Stimulated activated CD8-positive, alpha-beta memory T cell treated with anti-CD3 and anti-CD28 coated beads, Interleukin-12 subunit alpha, Interleukin-12 subunit beta, amount 100 ng/mL, for 4 hours (primary cell): ENCODE results near the gene CHN2.

Experiments
- DNase-seq: peaks from one replicate; pipeline ENCODE4 v3.0.0-alpha.2; 2020; ENCODE audit warnings: low read depth

The CHN2 gene

DNA sequence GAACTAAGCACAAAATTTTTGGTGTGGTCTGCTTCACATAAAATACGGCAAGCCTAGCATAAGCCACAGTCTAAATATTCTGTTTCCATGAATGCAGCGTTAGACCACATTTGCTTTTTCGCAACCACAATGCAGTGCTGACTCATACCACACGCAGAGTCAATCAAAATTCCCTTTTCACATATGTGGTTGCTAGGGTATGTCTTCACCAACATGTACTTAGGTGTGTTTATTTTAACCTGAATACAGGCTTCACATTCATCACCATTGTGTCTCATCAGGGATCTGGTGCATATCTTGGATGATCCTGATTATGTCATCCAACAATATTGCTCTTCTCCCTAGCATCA lies 90.8 kb downstream of the CHN2 start:
- peak; percentile 19 for DNase-seq

DNA sequence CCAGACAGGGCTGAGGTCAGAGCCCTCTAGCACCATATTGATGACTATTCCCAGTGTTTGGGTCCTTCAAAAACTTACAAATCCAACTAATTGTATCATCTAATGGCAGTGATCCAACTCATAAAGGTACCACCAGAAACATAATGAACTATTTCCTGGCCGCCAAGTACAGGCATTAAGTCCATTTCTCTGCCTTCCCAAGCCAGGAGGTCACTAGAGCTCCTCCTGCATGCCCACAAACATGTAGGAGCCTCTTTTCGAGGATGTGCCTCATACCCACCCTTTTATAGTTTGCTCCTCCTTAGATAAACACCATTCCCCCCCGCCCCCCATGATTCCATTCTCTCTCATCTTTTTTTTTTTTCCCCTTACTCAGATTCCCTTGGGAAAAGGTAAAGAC lies 91.3 kb downstream of the CHN2 start:
- no peak for DNase-seq

DNA sequence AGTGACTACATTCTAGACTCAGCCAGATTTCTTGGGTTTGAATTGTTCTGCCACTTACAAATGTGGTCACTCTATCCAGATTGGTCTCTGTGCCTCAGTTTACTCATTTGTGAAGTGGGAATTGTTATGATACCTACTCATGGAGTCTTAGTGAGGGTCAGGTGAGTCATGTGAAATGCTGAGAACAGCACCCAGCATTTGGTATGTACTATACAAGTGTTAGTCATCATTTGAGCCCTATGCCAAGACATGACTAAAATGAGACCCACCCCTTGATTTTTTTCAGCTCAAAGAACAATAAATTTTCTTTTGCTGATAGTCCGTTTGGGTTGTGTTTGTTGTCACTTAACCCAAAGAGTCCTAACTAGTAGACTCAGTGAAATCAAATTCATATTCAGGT lies 92.8 kb downstream of the CHN2 start:
- DNase-seq: no peak

DNA sequence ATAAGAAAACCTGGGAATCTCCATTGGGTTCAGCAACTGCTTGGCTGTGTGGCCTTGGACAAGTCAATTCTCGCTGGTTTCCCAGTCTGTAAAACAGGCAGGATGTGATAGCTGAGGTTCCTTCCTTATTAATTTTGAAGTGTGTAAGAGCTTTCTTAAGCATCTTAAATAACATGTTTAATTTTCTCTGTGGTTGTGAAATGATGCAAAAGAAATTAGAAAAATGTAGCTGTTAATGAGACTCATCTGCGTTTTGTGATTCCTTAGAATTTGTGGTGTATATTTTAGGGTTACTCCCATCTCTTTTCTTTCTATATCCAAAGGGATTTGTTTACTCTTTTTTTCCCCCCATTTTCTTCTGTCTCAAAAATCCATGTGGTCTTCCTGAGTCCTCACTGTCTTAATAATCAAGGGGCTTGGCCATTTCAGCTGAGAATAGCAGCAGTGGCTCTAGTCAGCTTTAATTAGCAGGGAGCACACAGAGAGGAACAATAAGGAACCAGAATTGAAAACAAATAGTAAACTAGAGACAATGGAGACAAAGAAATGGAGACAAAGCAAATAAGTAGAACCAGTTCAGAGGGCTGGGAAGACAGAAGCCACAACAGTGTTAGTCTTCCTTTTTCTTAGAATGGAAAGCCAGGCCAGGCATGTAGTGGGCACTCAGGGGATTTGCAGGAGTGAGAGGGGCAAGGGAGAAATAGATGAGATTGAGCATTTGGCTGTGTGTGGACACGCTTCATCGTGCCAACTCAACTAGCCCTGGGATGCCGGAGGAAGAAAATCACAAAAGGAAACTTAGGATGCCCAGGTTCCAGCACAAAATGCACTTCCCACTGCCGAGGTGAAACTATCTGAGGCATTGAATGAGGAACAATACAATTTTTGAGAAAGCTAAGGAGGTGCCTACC lies 93.9 kb downstream of the CHN2 start:
- no peak for DNase-seq

DNA sequence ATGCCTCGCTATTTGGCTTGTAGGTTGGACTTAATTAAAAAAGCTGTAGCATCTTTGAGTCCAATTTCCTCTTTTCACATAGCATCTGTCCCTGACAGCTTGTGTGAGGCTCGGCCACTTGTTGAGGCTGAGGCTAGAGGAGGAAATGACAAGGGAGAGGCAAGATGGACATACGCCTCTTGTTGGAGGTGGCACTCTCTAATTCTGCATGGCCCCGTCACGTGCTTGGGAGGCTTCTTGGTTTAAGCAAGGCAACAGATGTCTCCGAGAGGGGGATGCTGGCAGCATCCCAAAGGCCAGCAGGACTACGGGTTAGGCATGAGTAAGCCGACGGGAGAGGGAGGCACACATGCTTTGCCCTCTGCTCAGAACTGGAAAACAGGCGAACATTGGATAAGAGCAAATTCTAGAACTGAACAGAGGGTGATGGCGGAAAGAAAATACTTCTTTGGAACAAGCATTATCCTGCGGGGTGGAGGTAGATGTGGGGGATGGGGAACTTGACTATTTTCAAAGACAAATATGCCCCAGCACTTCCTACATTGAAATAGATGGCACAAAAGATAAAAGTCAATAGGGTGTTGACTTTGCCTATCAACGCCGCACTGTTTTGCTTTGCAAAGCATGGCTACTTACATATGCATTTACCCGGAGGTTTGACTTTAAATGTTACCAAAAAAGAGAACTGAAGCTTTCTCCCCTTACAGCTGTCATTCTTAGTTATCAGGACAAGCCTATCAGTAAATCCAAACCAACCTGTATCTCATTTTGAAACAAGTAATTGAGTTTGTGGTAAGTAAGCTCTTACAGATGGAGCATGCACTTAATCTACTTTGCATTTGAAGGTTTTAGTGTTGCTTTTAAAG lies 94.8 kb downstream of the CHN2 start:
- no peak for DNase-seq

DNA sequence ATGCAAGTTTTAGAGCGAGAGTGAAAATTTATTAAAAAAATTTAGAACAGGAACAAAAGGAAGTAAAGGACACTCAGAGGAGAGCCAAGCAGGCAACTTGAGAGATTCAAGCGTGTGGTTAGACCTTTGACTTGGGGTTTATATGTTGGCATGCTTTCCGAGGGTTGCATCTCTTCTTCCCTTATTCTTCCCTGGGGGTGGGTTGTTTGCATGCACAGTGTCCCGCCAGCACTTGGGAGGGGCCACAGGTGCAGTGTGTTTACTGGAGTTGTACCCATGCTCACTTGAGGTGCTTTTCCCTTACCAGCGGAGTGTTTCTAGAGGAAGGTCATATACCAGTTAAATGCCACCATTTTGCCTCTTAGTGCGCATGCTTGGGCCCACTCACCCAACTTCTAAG lies 96.3 kb downstream of the CHN2 start:
- no peak for DNase-seq

DNA sequence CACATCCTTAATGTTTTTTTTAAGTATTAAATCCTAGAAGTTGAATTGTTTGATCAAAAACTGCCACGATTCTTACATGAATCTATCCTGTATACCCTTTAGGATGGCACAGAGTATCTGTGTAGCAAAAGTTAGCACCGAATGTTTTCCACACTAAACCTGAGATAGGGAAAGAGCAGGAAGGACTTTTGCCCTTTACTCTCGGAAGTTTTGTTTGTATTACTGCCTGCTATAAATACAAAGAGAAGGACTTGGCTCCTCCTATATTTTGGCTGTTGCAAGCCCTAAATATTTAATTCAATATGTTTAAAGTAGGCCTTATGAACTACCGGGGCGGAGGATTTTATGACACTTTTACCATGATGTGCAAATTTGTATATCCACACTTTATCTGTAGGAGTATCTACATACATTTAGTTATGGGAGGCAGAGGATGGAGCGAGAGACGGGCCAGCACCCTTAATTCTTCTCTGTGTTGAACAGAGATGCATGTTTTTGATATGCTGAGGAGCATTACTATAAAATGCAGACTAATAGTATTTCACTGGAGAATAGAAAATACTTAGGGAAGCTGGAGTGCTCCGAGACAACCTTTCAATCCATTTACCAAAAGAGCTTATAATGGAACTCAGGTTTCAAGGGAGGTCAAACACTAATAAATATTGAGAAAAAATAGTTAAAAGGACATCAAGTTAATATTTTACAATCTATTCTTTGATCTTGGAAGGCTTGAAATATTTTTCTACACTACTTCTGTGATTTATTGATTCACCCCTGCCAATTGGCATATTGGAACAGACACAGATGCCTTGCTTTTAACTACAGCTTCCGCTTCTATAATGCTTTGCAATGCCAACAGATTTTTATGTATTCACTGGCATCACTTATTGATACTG lies 97.4 kb downstream of the CHN2 start:
- DNase-seq: no peak

DNA sequence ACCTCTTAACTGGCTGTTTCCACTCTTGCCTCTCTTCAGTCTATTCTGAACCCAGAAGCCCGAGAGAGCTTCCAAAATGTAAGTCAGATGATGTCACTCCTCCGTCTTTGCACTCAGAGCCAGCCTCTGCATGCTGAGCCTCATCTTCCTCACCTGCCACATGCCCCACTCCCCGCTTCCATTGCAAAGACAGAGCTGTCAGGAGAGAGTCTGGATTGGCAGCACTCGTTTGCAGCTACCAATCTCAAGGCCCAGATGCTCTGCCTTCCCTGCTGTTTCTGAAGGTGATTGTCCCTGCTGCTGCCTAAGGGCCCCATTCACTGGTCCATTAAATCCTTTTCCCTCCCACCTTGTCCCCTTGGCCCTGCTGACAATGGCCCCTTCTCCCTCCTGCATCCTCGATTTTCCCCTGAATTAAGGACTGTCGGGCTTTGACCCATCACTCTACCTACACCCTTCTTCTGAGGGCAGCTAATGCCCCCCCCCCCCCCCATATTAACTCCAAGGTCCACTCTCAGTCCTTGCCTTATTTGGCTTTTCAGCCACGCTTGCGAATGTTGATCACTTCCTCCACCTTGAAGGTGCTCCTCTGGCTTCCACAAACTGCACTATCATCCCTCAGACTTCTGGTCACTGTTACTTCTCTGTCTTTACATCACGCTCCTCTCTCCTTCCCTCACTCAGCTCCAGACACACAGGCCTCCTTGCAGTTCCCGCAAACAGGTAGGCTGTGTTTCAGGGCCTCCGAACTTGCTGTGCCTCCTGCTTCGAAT lies 98.5 kb downstream of the CHN2 start:
- no peak for DNase-seq

DNA sequence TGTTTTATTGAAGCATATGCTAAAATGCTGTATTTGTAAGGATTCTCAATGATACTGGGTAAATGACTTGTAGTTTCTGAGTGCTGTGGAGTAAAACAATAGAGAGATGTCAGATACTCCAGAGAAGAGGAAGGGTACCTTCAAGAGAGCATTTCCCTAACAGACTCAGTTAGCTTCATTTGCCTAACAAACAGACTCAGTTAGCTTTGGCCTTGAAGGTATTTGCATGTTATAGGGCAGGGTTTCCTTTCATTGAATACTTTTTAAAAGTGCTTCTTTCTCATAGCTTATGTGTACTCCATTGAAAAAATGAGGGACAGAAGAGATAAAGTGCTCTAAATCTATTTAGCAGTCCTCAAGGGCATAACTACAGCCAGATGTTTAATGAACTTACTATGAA lies 101.8 kb downstream of the CHN2 start:
- DNase-seq: no peak

DNA sequence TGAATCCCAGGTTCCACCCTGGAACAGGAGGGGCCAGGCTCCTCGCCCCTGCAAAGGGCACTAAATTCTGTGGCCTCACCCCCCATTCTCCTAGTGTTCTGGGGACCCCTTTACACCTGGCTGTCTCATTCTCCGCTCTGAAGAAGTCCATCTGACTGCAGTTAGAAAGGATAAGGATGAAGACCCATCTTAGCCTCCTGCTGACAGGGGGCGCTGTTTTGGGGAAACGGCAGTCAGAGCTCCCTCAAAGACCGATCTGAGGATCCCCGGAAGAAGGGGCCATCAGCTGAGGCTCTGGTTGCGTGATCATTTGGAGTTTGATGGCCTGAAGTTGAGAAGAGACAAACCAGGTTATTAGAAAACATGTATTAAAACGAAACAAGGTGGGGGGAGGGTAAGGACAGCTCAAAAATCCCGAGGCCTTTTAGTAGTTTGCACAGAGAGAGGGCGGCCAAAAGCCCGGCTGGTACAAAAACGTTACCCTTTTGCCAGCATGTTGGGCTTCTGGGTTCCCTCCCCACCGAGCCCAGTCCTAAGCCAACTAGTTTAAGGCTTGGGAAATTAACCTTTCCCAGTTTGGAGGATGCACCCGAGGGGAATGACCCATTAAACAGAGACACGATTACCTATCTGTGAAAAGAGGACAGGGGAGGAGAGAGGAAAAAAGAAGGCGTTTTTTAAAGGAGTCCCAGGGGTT lies 102.8 kb downstream of the CHN2 start:
- no peak for DNase-seq

DNA sequence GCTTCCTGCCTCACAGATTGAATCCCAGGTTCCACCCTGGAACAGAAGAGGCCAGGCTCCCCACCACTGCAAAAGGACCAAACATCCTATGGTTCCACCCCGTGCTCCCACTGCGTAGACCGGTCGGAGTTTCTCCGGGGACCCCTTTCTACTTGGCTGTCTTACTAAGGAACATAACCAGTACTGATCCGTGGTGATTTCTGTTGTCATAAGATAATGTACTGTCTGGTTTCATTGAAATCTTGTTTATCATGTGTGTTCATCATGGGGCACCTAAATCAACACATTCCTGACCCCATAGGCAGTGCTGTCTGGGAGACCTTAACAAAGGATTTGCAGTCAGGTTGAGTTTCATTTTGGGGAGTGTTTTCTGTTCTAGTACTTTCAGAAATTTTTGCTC lies 104.5 kb downstream of the CHN2 start:
- DNase-seq: no peak

DNA sequence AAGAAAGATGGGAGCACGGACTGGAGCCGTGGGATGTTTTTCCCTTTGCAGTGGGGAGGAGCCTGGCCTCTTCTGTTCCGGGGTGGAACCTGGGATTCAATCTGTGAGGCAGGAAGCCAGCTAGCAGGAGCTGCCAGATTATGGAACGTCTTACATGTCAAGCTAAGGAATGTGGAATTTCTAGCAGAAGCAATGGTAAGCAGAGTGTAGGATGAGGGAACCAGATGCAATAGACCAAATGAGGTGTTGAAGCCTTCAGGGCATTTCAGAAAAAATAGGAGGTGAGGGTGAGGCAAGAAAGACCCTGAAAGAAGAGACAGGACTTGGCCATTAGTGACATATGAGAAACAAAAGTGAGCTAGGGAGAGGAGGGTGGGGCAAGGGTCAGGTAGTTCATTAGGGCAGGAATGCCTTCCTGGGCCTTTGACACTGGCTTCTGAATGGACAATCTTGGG lies 105.5 kb downstream of the CHN2 start:
- no peak for DNase-seq

DNA sequence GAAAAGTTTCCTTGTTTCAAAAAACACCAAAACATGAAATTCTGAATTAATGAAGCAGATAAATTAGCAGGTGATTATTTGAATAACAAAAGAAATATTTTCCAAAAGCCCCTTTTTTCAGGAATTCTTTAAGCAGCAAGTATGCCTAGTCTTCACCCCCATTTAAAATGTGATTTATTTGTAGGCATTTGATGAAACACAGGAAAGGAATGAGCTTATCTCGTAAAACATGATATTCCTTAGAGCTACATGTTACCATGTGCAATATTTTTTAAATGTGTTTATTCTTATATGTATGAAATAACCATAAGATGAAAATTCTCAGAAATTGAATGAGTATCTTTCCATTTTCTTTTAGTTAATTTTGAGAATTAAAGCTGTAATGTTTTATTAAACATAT lies 106.1 kb downstream of the CHN2 start:
- no peak for DNase-seq

DNA sequence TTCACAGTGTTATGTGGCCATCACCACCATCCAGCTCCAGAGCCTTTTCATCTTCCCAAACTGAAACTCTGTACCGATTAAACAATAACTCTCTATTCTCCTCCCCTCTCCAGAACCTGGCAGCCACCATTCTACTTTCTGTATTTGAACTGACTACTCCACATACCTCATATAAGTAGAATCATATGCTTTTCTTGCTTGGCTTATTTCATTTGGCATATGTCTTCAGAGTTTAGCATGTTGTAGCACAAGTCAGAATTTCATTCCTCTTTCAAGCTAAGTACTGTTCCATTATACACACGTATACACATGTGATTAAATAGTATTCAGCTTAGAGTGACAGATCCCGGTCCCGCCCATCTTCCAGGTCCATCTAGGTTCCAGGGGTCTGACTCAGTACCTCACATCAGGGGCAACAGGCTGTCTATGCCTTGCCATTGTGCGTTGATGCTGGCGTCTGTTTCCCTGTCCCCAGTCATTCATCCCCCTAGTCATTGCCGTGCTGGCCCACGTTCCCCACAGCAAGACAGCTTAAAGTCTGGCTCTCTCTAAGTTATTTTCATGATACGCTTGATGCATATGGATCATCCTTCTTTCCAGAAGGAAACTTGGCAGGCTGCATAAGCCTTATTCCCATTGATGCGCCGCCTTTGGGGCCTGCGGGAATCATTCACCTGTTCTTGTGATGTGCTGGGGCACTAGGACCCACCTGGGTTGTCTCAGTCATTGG lies 108.3 kb downstream of the CHN2 start:
- no peak for DNase-seq

DNA sequence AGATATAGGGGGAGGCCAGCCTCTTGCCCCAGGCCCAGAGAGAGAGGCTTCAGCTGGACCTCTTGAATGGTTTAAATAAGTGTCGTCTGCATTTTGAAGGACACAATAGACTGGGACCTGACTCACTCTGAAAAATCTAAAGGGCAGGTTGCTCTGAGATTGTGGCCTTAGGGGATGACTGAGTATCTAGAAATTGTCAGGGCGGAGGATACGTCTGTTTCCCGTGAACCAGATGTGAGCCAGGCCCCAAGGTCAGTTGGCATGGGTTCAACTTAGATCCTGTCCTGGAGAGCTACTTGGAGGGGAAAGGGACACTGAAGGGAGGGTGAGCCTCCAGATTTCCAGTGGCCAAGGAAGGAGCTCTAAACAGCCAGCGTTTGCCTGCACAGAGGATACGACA lies 110.2 kb downstream of the CHN2 start:
- DNase-seq: no peak

DNA sequence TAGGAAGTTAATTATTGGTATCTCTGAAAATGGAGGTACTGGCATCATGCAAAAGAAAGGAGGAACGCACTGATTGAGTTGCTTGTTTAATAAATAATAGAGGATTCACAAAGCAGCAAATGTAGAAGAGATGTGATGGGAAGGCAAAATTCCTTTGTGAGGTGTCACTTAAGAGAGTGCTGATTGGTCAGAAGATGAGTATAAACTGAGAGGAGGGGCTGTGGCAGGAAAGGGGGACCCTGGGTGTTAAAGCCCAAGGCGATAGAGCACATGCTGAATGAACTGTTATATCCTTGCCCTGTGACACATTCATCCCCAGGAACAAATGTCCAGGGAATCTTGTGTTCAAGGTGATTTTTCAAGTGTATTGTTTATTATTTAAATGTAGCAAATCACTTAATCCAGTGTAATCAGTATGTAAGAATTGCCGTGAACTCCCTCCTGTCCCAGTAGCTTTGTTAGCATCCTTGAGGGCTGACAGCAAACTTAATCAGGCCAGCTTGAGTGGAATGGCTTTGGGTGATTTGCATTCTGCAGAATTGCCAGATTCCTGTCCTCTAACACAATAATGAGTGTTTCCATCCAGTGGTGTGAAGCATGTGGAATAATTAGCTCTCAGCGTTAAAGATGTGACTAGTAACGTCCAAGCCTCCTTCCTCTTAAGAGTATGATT lies 111.9 kb downstream of the CHN2 start:
- DNase-seq: no peak

DNA sequence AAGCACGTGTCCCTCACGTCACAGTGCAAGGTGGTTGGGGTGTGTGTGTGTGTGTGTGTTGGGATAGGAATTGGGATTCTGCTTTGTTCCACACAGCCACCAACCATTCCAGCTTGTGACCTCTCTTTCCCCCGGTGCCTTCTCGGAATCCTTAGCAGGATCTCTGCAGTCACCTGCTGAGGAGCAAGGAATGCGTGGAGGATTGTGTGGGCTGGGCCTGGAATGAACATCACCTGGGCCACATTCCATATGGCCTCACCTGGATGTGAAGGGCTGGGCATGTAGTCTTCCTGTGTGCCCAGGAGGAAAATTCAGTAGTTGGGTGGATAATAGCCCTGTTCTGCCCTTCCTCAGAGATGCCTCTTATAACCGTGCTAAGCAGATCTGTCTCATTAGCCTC lies 113.8 kb downstream of the CHN2 start:
- no peak for DNase-seq

DNA sequence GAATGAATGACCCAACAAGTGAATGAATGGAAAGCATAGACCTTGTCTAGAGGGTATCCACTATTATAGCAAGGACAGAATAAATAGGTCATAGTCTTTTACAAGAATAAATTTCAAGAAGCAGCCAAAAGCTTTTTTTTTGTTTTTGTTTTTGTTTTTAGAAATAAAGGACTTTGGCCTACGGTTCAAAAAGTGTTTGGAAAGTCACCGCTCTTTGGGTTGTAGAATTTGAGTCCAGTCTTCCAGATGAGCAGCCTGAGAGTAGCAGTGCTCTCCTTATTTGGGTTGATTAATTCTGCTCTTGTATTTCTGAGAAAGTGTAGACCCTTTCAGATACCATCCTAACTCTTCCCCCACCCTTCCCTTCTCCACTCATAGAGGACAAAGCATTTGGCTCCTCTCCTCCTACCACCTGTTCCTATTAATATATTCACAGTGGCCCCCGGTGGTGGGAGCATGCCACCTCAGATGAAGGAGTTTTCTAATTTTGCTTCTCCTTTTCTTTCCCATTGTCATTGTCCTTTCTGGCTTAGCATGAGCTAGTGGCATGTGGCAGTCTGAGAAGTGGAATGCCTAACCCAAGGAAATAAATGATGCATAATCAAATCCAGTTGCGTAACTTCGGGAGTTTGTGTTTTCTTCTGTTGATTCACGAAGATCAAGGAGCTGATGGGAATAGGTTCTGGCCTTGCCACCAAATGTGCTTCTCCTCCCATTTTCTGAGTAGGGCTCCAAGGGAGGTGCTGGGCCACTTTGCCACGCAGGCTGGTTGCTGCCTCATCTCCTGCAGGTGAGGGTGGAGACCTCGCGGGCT lies 114.7 kb downstream of the CHN2 start:
- no peak for DNase-seq

DNA sequence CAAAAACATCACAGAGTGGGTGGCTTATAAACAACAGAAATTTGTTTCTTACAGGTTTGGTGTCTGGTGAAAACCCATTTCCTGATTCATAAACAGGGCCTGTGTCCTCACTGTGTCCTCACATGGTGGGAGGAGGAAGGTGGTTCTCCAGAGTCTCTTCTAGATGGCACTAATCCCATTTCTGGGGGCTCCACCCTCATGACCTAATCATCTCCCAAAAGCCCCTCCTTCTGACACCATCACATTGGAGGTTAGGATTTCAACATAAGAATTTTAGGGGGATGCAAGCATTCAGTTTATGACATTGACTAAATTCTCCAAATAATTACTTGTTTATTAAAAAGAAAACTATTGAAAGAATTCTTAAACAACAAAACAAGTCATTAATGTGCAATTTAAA lies 116.0 kb downstream of the CHN2 start:
- no peak for DNase-seq
